Gastrocnemius medialis (tissue), 4 donors: Measurements from ENCODE around the gene DNMBP. TPM values are rescaled to one million over a fixed set of nuclear protein-coding genes. Genes with fewer than 3 reads are reported as not detected.

Experiments
- ATAC-seq, 2 donors: fragments of 150-250 bp; one replicate each; pipeline ENCODE4 v1.9.1; 2016
- DNase-seq, 2 donors: peaks; one replicate each; pipeline ENCODE4 v3.0.0-alpha.2; 2019
- H3K27ac ChIP-seq, 4 donors: fragments of 200-600 bp; sonication (generic); 1 replicate in 1 of 4; 2 replicates in 3 of 4; pipeline ENCODE4 v1.5.1; 2016 to 2018; ENCODE audit warnings: mild to moderate bottlenecking in 2 of 4, moderate library complexity in 1 of 4
- H3K27me3 ChIP-seq, 3 donors: fragments of 200-600 bp; sonication (generic) in 2 of 3; 1 replicate in 1 of 3; 2 replicates in 2 of 3; pipeline versions ENCODE4 v1.5.1 to v1.6.0; 2016 to 2019; ENCODE audit warnings: mild to moderate bottlenecking in 1 of 3, moderate library complexity in 1 of 3
- H3K36me3 ChIP-seq, 2 donors: fragments of 200-600 bp; sonication (generic) in 1 of 2; one replicate each; pipeline ENCODE4 v1.5.1; 2017 to 2018
- H3K4me1 ChIP-seq, 2 donors: fragments of 200-600 bp; sonication (generic) in 1 of 2; one replicate each; pipeline ENCODE4 v1.5.1; 2016 to 2017; ENCODE audit warnings: mild to moderate bottlenecking in 2 of 2
- H3K4me3 ChIP-seq, 4 donors: fragments of 200-600 bp; sonication (generic) in 3 of 4; 1 replicate in 1 of 4; 2 replicates in 3 of 4; pipeline ENCODE4 v1.5.1; 2016 to 2019; ENCODE audit warnings: mild to moderate bottlenecking in 2 of 4
- H3K9me3 ChIP-seq, 3 donors: fragments of 200-600 bp; sonication (generic) in 2 of 3; 1 replicate in 1 of 3; 2 replicates in 2 of 3; pipeline ENCODE4 v1.5.1; 2016 to 2019
- POLR2A ChIP-seq, 2 donors: fragments of 450-650 bp; IDR thresholded peaks; one replicate each; pipeline ENCODE4 v1.6.1; 2017; ENCODE audit warnings: antibody characterized with exemption in 2 of 2, mild to moderate bottlenecking in 2 of 2, moderate library complexity in 2 of 2
- in situ Hi-C, 4 donors: fragments of 200-750 bp; cut with MboI; loops; one replicate each; pipeline versions ENCODE4 v1.15.0 to v1.8.0; 2017; ENCODE audit warnings: low sequenced_read_pairs in 4 of 4
- intact Hi-C: fragments of 100-400 bp; cut with DNase I; formaldehyde crosslinking; loops from one replicate; pipeline ENCODE4 v1.15.1; 2023; ENCODE audit warnings: low total_unique reads
- total RNA-seq, 4 donors: library from RNA; depleted of rRNA; stranded (reverse); fragments of >200 nt; gene quantifications; one replicate each; pipeline versions ENCODE4 v1.1.0 to v1.2.3, GENCODE V29; 2016
- TF ChIP-seq, protein P1 (sequence below), 5 experiments: fragments of 450-650 bp in 3 of 5; fragments of 200-600 bp in 2 of 5; sonication (generic) in 2 of 5; IDR thresholded peaks in 4 of 5; conservative IDR thresholded peaks in 1 of 5; 1 replicate in 4 of 5; 2 replicates in 1 of 5; pipeline ENCODE4 v1.5.1; 2016 to 2019; ENCODE audit warnings: antibody characterized with exemption in 5 of 5, mild to moderate bottlenecking in 3 of 5, moderate library complexity in 3 of 5

DNMBP gene
- total RNA-seq, 4 donors from 2014 or later: 9.5 to 22.5 (median 15.0) TPM

DNA sequence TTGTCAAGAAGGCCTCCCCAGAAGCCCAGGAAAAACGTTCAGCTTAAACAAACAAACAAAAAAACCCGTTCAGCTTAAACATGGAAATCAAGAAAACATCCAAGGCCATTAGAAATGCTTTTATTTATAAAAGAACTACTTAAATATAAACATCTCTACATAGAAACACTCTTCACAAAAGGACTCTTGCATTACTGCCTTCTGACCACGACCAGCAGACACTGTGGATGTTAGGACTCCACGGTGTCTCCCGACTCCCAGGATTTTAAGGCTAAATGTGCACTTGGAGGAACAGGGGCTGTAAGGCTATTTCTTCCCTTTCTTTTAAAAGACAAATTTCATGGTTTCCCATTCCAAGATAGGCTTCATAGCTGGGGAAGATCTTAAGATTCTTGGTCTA, 134.3 kb downstream of the DNMBP start:
- ATAC-seq: no peak

GRCh38 chr10:99874341-99875085, 135.2 kb downstream of the DNMBP start:
- intact Hi-C loops (no loop called here), in situ Hi-C loops (no loop called here)
- H3K9me3 ChIP-seq: no peaks in the 10 kb centered on the region
- H3K36me3 ChIP-seq: peaks cover 0 to 34% of the 10 kb centered on the region in 2 donors
- peak; percentile 66 to 68 for ATAC-seq
- peaks cover 8 to 32% of the 10 kb centered on the region in 2 donors for H3K4me1 ChIP-seq
- no peak overlapping the region for H3K4me3 ChIP-seq
- no peaks in the 10 kb centered on the region for H3K27me3 ChIP-seq
- H3K27ac ChIP-seq: peak overlapping the region; percentile 29 to 74 (median 52)
- TF ChIP-seq, protein P1, sequence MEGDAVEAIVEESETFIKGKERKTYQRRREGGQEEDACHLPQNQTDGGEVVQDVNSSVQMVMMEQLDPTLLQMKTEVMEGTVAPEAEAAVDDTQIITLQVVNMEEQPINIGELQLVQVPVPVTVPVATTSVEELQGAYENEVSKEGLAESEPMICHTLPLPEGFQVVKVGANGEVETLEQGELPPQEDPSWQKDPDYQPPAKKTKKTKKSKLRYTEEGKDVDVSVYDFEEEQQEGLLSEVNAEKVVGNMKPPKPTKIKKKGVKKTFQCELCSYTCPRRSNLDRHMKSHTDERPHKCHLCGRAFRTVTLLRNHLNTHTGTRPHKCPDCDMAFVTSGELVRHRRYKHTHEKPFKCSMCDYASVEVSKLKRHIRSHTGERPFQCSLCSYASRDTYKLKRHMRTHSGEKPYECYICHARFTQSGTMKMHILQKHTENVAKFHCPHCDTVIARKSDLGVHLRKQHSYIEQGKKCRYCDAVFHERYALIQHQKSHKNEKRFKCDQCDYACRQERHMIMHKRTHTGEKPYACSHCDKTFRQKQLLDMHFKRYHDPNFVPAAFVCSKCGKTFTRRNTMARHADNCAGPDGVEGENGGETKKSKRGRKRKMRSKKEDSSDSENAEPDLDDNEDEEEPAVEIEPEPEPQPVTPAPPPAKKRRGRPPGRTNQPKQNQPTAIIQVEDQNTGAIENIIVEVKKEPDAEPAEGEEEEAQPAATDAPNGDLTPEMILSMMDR (IDR thresholded peaks at IDR 0.05 in 4 of 5, conservative IDR thresholded peaks at IDR 0.05 in 1 of 5): no peak
- no peak for TF ChIP-seq POLR2A (IDR thresholded peaks at IDR 0.05)
- peak; percentile 23 to 70 for DNase-seq

More for the DNA sequence above, 134.3 kb downstream of the DNMBP start:
- no peak for DNase-seq
- Histone ChIP-seq H3K4me1 (peaks cover 8 to 32% of the 10 kb centered on the region in 2 donors), H3K9me3 (no peaks in the 10 kb centered on the region), H3K27ac (peak overlapping the region in 1 of 4 donors; percentile 74), H3K4me3 (no peak overlapping the region), H3K27me3 (no peaks in the 10 kb centered on the region), H3K36me3 (peaks cover 0 to 44% of the 10 kb centered on the region in 2 donors)
- intact Hi-C loops (no loop called here), in situ Hi-C loops (no loop called here)
- TF ChIP-seq POLR2A (IDR thresholded peaks at IDR 0.05): no peak

DNA sequence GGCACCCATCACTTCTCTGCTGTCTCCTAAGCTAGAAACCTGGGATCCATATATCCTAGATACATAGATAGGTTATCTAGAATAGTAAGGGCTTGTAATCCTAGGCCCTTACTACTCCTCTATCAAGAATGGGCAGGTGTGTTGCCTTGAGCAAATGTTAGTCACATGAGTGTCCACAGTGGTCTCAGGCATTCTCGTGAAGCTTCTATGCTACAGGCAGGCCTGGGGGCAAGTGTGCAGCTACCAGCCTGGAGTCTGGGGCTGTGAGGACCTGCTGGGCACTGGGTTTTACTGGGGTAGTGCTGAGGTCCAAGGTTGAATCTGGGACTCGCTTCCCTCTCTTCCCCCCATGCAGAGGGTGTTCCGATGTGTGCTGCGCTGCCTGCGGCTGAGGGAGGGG, 135.9 kb downstream of the DNMBP start:
- intact Hi-C loops (no loop called here), in situ Hi-C loops (no loop called here)
- Histone ChIP-seq H3K9me3 (no peaks in the 10 kb centered on the region), H3K27ac (peak overlapping the region in 2 of 4 donors; percentile 7 to 74), H3K4me3 (no peak overlapping the region), H3K4me1 (peaks cover 8 to 32% of the 10 kb centered on the region in 2 donors), H3K27me3 (no peaks in the 10 kb centered on the region), H3K36me3 (peaks cover 0 to 28% of the 10 kb centered on the region in 2 donors)
- ATAC-seq: no peak
- TF ChIP-seq, protein P1 (IDR thresholded peaks at IDR 0.05 in 4 of 5, conservative IDR thresholded peaks at IDR 0.05 in 1 of 5): no peak
- TF ChIP-seq POLR2A (IDR thresholded peaks at IDR 0.05): no peak
- DNase-seq: no peak

GRCh38 chr10:99872367-99873162, 137.2 kb downstream of the DNMBP start:
- Histone ChIP-seq H3K4me3 (no peak overlapping the region), H3K27me3 (no peaks in the 10 kb centered on the region), H3K9me3 (no peaks in the 10 kb centered on the region), H3K27ac (peak overlapping the region; percentile 17 to 74 (median 61)), H3K36me3 (peaks cover 0 to 15% of the 10 kb centered on the region in 2 donors), H3K4me1 (peaks cover 8 to 32% of the 10 kb centered on the region in 2 donors)
- ATAC-seq: peak; percentile 82 to 83
- TF ChIP-seq POLR2A (IDR thresholded peaks at IDR 0.05): no peak
- TF ChIP-seq, protein P1 (IDR thresholded peaks at IDR 0.05 in 4 of 5, conservative IDR thresholded peaks at IDR 0.05 in 1 of 5): no peak
- in situ Hi-C loops: no loop called here
- intact Hi-C loops: no loop called here
- DNase-seq: peak in 1 of 2 donors; percentile 34
